Measurements from ENCODE around the gene MYL6. TPM values are rescaled to one million over a fixed set of nuclear protein-coding genes. Genes with fewer than 3 reads are reported as not detected.

Gene MYL6
- total and polyA plus RNA-seq, 2 donors (not counting 3 experiments of a cell fraction or from before 2014, with no cell fraction given), result 2,543 to 8,470 TPM

- Histone ChIP-seq H2AFZ (ENCODE audit: low read depth, low read length) (no peak overlapping the region), H3K4me1 (ENCODE audit: control insufficient read depth, extremely low read depth, insufficient read depth, low read length) (peaks cover 23% of the 10 kb centered on the region), H3K4me2 (ENCODE audit: insufficient read depth, low read length) (no peak overlapping the region), H3K79me2 (ENCODE audit: control insufficient read depth, insufficient read depth, low read length) (peaks cover 16% of the 10 kb centered on the region), H4K20me1 (replicated peaks; ENCODE audit: control insufficient read depth, extremely low read depth, insufficient read depth, low read length) (no peaks in the 10 kb centered on the region), H3K9me1 (replicated peaks; ENCODE audit: control insufficient read depth, extremely low read depth, insufficient read depth, low read length) (no peaks in the 10 kb centered on the region), H3K4me3 (replicated peaks in 1 of 3; ENCODE audit: insufficient read depth in 1 of 3, low read depth in 1 of 3, low read length in 3 of 3) (no peak overlapping the region), H3K27me3 (ENCODE audit: control insufficient read depth in 2 of 2, insufficient read depth in 2 of 2, low read length in 2 of 2) (no peaks in the 10 kb centered on the region), H3K9me3 (replicated peaks; ENCODE audit: control insufficient read depth, insufficient read depth, low read length) (no peaks in the 10 kb centered on the region), H3K27ac (ENCODE audit: insufficient read depth, low read depth, low read length) (no peak overlapping the region), H3K36me3 (ENCODE audit: control insufficient read depth in 2 of 2, extremely low read depth in 1 of 2, insufficient read depth in 2 of 2, low read length in 2 of 2) (no peaks in the 10 kb centered on the region), H3K9ac (replicated peaks; ENCODE audit: extremely low read depth, insufficient read depth, low read length) (no peak overlapping the region)
- intact Hi-C loops (cut with micrococcal nuclease), result loop anchor here (2.0 kb wide), 1 partner anchor 272 kb away; no protein-coding TSS in a partner anchor
- DNase-seq (ENCODE audit: low read depth, low spot score) (no peak), FAIRE-seq (no peak)
- CTCF ChIA-PET, result interaction anchor here (1.5 to 4.4 kb wide), 4 partner anchors 10 to 65 kb away, joined by 3 to 50 read pairs (median 12); partner anchors contain the start of genes ANKRD52 and RNF41
- dilution Hi-C loops (cut with MboI; ENCODE audit: extremely low pct_ligation_motif_present, low sequenced_read_pairs), result no loop called here
- no TSS peak for BruUV-seq (replicated peaks)
- POLR2A ChIA-PET, result interaction anchor here (1.3 kb wide), 1 partner anchor 29 kb away, joined by 3 read pairs; the partner anchor contains the start of gene RNF41
- no peak for TF ChIP-seq POLR2AphosphoS5 (IDR thresholded peaks at IDR 0.05; ENCODE audit: insufficient read depth, low read depth, low read length)
- TF ChIP-seq MYC (IDR thresholded peaks at IDR 0.05; ENCODE audit: low read depth, low read length), result no peak
- no peak for TF ChIP-seq EZH2 (IDR thresholded peaks at IDR 0.05; ENCODE audit: borderline replicate concordance, low read depth, low read length, severe bottlenecking)
- no peak for TF ChIP-seq MAX (IDR thresholded peaks at IDR 0.05; ENCODE audit: insufficient read depth, insufficient read length)
- no peak for TF ChIP-seq GATA2 (IDR thresholded peaks at IDR 0.05; ENCODE audit: insufficient read depth, insufficient read length, low read depth, low read length)
- no peak for TF ChIP-seq FOS (IDR thresholded peaks at IDR 0.05; ENCODE audit: borderline replicate concordance, insufficient read depth, low read length)
- TF ChIP-seq CTCF (IDR thresholded peaks at IDR 0.05; ENCODE audit: extremely low read depth in 1 of 2, insufficient read depth in 1 of 2, low read depth in 1 of 2, low read length in 2 of 2), result no peak
- TF ChIP-seq JUN (IDR thresholded peaks at IDR 0.05; ENCODE audit: borderline replicate concordance, insufficient read depth, insufficient read length, low read depth), result no peak
- no peak for TF ChIP-seq POLR2A (IDR thresholded peaks at IDR 0.05; ENCODE audit: low read depth, low read length)
These were observed 34.4 kb downstream of the MYL6 start for GRCh38 chr12:56192582-56192981.
